Iris pigment epithelial cell (primary cell): ENCODE data around the gene NOS2.
"Not testable (repeated sequence)": the region's sequence is repeated elsewhere in the genome, so short reads cannot be mapped to it uniquely, and the experiment has no call there.

Experiments
- DNase-seq: peaks from one replicate; pipeline ENCODE4 v3.0.0-alpha.2; 2011; ENCODE audit warnings: low read depth

NOS2 gene

DNA sequence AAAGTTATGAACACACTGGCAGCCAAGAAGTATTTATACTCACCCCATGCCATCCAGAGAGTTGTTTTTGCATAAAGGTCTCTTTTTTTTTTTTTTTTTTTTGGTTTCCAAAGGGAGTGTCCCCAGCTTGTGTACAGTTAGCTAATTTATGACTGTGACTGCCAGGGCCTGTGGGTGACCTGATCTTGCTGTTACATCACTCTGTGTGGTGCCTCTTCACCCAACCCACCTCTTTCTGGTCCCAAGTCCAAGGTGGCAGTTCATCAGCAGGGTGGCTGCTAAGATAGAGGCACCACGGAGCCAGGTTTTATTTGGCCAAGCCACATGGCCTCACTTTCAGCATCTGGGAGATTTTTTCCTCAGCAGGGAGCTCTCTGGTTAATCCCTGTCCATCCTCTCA, at the start of gene NOS2:
TSS of gene NOS2 (minus strand) at position 8 of the 400 bp plus-strand sequence. CDS start 1,720 bp downstream, outside the sequence.
- DNase-seq, result no peak

DNA sequence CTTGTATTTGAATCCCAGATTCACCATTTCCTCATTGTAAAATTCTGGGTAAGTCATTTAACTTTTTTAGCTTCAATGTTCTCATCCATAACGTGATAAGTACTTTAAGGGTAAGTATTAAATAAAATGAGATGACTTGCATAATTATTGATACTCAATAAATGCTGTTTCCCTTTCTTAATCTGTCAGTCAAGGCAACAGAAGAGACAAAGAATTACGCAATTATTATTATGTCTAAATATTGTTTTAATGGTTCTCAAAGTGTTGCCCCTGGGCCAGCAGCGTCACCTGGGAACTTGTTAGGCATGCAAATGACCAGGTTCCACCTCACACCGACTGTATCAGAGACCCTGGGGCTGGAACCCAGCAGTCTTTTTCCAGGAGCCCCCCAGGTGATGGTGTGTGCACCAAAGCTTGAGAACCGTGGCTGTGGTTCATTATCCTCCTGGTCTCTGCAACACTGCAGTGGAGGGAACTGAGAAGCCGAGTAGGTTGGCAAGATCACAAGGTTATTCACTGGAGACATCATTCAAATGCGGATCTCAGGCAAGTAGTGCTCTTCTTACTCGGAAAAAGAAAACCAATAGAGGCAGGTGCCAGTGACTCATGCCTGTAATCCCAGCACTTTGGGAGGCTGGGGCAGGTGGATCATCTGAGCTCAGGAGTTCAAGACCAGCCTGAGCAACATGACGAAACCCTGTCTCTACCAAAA, 49.3 kb upstream of the NOS2 start:
- DNase-seq, result no peak

DNA sequence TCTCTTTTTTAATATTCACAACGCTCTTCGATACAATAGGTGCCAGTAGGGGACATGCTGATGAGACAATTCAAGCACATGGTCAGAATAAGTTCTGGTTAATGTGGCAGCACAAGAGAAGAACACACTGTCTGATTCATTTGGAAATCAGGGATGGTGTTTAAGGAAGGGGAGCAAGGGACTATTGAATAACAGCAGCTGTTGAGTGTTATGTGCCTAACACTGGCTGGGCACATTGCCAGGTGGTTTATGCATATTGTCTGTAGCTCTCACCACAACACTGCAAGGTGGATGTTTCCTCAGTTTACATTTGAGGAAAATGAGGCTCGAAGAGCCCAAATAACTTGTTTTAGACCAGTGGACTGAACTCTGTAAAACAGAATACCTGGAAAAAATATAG, 48.6 kb upstream of the NOS2 start:
- DNase-seq, result no peak

DNA sequence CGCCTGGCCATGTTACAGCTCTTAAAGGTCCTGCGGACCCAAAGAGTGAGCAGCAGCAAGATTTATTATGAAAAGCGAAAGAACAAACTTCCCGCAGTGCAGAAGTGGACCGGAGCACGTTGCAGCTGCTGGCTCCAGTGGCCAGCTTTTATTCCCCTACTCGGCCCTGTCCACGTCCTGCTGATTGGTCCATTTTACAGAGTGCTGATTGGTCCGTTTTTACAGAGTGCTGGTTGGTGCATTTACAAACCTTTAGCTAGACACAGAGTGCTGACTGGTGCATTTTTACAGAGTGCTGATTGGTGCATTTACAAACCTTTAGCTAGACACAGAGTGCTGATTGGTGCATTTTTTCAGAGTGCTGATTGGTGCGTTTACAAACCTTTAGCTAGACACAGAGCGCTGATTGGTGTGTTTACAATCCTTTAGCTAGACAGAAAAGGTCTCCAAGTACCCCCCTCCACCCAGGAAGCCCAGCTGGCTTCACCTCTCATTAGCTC, 46.5 kb upstream of the NOS2 start:
- not testable (repeated sequence) for DNase-seq

DNA sequence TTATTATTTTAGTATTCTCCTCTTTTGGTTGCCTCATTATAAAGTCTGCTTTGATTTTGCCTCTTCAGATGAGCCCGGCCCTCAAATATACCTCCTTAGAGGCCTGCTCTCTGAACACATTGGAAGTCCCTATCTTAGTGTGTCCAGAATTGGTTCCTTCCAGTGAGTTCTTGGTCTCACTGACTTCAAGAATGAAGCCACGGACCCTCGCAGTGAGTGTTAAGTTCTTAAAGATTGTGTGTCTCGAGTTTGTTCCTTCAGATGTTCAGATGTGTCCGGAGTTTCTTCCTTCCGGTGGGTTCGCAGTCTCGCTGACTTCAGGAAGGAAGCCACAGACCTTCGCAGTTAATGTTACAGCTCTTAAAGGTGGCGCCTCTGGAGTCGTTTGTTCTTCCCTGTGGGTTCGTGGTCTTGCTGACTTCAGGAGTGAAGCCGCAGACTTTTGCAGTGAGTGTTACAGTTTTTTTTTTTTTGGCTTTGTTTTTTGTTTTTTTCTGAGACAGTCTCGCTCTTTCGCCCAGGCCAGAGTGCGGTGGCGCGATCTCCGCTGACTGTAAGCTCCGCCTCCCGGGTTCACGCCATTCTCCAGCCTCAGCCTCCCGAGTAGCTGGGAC, 45.8 kb upstream of the NOS2 start:
- no peak for DNase-seq

DNA sequence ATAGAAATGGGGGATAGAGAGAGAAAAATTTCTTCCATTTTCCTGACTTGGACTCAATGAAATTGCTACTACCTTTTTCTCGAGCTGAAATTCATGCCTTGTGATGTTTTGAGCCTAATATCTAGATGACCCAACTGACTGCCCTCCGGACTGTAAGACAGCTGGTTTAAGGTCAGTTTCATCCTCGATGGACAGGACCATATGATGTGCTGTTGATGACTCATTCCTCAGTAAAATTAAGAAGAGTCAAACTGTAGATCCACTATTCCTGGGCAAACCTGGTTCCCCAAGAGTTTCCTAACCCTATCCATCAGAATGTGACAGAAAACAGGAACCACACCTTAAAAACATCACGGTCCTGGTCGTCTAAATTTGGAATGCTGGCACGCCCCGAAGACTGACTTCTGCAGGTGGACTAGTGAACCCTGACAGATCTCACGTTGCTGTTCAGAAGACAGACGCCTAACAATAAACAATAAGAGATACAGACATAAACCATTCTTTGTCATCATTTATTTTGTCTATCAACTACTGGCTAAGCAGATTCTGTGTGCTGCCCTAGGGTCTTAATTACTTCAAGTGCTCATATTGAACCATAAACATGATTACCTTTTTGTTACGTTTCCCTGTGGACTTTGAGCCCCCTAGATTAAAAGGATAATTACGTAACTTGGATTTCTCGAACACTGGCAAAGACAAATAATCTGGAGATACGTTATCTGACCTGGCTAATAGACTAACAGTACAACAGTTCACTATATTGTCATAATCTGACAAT, 45.1 kb upstream of the NOS2 start:
- DNase-seq, result no peak

DNA sequence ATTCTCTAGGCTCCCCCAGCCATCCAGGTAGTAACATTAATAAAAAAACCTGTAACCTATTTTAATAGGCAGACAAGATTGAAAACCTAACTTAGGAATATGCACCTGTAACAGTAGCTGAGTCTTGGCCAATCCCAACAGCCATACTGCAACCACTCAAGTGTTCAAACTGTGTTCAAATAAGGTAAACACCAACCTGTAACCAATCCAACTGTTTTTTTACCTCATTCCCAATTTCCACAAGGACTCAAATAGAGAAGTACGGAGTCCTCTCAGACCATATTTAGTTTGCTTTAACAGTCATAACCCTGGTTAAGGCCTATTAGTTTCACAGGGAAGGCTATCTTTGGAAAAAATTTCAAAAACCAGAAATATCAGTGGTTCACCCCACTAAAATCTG, 40.4 kb upstream of the NOS2 start:
- no peak for DNase-seq

DNA sequence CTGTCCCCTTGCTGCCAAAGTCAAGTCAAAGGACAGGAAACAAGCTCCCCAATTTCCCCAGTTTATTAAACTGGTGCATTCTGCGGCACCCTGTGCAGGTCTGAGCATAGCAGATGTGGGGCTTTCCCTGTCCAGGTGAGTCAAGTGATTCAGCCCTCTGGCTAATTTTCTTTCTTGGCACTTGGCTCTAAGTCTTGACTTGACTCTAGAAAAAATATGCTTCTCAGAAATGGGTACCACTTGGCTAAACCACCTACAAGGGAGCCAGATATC, 40.0 kb upstream of the NOS2 start:
- DNase-seq, result not testable (repeated sequence)

DNA sequence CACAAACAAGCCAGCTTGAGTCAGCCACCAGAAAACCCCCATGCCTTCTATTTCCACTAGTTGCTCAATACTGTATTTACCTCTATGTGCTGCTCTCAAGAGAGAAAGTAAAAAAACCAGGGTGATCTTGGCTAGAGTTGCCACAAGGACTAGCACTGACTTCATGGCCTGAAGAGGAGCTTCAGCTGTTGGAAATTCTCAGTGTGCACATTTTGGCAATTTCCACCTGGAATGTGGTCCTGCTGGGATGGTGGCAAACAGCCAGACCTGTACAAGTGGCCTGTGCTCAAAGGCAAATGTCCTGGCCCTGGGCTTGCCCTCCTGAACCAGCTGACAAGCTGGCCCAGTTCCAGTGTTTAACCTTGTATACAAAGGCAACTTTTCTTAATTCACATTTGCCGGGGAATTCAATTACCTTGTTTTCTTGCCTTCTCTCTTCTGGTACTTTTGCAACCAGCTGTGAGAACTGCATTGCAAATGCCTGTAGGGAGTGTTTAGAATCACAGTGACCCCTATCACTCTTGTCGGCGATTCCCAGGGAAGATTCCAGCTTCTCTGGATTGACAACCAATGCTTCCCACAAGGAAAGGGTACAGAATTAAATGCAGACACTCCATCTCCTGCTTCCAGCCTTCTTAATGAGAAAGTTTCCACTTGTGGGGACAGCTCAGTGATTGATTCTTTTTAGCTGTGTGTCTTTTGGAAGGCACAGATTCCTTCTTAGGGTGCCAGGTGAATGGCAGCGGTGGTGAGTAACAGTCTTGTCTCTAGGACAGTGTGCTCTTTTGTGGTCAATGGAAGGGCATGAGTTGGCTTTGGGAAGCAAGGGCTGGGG, 39.5 kb upstream of the NOS2 start:
- not testable (repeated sequence) for DNase-seq

DNA sequence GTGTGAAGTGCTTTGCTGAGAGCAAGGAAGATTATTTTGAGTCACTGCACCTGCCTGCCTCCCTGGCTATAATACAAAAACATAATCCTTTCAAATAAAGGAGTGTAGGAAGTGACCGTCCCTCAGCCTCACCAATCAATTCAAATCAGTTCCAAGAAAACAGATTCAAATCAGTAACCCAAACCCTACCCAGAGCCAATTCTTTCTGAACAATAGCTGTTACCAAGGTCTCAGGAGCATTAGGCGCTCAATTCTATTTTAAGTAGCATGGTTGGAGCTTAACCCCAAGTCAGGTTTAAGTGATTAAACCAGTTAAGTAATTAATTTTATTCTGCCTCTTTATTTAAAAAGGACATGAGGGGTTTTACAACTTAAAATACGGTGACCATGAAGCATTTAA, 38.3 kb upstream of the NOS2 start:
- not testable (repeated sequence) for DNase-seq

DNA sequence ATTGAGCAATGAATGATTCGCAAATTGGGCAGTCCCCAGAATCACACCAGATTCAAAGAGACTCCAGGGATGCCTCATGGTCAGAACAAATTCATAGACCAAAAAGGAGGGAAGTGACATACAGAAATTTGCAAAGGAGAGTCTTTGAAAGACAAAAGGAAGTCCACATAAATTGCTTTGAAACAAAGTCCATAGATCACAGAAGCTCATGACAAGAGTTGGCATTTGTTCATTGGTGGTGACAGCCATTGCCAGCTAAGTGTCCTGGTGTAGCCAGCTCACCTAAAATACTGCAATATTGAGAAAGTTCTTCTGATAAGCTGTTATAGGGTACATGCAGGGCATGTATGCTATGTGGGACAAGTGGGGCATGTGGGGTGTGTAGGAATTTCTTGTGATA, 37.4 kb upstream of the NOS2 start:
- not testable (repeated sequence) for DNase-seq

DNA sequence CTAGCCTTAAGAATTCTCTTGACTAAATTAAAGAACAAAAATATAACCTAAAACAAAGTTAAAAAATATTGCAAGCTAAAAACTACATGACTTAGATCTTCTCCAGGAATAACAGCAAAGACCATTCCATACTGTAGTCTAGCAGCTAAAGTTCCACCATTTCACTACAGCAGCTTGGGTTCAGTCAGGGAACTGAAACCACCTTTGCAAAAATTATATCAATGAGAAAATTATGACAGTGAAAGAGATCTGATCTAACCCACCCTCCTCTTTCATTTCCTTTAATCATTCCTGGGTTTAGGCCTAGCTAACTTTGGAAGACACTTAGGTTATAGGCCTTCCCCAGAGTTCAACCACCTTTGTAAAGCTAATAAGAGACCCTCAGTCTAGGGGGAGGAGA, 36.3 kb upstream of the NOS2 start:
- DNase-seq, result no peak

DNA sequence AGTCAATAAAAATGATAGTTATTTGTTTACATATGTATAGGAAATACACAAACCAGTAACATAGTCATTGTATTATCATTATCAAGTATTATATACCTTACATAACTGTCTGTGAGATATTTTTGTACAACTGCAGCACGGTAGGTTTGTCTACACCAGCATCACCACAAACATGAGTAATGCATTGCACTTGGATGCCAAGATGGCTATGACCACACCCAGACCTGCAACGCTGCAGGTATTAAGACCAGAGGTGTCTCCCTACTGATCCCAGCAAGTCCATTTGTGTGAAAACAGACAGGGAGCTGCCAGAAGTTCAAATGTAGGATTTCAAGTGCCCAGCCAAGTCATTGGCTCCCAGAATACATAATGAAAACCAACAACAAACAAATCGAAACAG, 34.2 kb upstream of the NOS2 start:
- no peak for DNase-seq

DNA sequence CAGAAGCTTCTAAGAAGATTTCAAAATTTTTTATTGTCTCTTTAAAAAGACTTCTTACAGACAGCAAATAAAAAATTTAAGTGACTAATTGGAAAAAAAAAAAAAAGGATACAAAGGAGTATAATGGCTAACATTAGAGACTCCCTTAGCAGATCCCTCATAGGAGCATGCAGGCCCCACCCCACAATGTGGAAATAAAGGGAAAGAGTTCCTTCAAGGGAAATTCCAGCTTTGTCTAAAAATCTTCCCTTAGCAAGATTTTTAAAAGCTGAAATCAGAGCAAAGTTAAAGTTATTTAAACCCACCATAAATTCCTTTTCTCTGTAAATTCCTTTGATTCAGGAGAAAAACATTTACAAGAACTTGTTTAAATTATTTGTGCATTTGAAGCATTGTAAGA, 32.5 kb upstream of the NOS2 start:
- no peak for DNase-seq

DNA sequence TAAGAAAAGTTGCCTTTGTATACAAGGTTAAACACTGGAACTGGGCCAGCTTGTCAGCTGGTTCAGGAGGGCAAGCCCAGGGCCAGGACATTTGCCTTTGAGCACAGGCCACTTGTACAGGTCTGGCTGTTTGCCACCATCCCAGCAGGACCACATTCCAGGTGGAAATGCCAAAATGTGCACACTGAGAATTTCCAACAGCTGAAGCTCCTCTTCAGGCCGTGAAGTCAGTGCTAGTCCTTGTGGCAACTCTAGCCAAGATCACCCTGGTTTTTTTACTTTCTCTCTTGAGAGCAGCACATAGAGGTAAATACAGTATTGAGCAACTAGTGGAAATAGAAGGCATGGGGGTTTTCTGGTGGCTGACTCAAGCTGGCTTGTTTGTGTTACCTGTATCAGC, 29.6 kb upstream of the NOS2 start:
- not testable (repeated sequence) for DNase-seq

DNA sequence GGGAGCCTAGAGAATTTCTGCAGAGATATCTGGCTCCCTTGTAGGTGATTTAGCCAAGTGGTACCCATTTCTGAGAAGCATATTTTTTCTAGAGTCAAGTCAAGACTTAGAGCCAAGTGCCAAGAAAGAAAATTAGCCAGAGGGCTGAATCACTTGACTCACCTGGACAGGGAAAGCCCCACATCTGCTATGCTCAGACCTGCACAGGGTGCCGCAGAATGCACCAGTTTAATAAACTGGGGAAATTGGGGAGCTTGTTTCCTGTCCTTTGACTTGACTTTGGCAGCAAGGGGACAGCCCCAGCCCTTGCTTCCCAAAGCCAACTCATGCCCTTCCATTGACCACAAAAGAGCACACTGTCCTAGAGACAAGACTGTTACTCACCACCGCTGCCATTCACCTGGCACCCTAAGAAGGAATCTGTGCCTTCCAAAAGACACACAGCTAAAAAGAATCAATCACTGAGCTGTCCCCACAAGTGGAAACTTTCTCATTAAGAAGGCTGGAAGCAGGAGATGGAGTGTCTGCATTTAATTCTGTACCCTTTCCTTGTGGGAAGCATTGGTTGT, 28.9 kb upstream of the NOS2 start:
- not testable (repeated sequence) for DNase-seq

DNA sequence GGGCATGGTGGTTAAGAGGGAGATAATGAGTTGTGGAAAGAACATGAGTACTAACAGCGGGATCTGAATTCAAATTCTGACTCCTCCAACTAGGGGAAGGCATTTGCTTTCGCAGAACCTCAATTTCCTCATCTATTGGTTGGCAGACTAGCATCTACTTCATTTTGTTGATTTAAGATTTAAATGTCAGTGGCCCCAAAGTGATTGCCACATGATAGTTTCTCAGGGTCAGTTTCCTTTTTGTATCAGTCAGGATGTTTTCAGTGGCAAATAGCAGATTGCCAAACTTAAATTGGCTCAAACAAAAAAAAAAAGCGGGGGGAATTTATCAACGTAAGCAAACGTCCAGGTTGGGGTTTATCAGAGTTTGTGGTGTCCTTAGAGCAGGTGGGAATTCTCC, 25.1 kb upstream of the NOS2 start:
- DNase-seq, result no peak

DNA sequence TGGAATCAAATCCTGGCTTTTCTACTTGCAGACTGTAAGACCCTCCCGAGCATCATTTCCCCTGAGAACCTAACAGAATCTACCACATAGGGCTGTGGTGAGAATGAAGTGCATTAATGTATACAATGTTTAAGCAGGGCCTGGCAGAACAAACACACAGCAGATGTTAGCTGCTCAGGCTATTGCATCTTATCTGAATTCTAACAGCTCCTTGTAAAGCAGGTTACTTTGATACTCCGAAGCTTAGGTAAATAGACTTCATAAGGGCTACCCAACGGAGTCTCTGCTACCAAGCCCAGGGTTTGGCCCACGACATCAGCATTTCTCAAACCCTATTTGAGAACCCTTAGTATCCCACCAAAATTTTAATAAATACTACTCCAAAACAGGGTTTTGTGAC, 24.4 kb upstream of the NOS2 start:
- no peak for DNase-seq

DNA sequence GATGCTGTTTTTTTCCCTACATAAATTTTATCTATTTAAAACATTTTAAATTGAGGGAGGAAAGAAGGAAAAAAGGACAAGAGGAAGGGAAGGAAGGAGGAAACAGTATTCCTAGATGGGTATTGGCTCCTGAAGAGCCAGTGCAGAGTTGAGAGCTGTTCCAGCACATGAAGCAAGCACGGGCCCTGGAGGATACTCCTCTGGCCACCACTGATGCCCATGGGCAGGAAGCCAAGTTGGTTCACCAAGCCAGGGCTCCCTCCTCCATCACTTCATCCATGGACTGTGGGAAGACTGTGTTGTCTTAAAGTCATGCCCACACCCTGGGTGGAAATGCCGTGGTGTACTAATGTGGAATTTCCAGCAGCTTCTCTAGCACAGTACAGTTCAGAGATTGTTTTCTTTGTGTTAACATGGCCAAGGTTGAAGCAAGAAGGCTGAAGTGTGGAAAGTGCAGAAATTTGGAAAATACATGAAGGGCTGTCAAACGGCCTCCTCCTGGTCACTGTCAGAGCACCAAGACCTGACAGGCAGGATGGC, 23.9 kb upstream of the NOS2 start:
- no peak for DNase-seq

DNA sequence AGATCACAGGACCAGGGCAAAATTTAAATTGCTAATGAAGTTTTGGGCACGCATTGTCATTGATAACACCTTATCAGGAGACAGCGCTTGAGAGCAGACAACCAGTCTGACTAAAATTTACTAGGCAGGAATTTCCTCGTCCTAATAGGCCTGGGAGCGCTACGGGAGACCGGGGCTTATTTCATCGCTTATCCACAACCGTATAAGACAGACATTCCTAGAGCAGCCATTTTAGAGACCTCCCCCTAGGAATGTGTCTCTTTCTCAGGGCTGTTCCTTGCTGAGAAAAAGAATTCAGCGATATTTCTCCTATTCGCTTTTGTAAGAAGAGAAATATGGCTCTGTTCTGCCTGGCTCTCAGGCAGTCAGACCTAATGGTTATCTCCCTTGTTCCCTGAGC, 21.8 kb upstream of the NOS2 start:
- not testable (repeated sequence) for DNase-seq

DNA sequence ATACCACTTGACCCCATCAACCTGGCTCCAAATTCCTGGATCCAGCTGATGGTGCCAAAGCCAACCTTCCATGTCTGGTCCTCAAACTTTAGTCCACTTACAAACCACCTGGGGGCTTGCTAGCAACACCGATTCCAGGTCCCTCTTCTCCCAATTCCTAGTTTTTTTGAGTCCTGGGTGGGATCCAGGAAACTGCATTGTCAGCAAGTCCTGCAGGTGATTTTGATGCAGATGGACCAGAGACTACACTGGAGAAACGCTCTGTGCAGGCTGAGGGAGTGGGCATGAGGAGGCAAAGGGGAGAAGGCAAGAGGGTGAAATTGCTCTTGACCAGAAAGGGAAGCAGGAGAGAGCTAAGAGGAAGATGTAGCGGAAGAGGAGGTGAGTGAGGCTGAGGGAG, 21.0 kb upstream of the NOS2 start:
- DNase-seq, result no peak

DNA sequence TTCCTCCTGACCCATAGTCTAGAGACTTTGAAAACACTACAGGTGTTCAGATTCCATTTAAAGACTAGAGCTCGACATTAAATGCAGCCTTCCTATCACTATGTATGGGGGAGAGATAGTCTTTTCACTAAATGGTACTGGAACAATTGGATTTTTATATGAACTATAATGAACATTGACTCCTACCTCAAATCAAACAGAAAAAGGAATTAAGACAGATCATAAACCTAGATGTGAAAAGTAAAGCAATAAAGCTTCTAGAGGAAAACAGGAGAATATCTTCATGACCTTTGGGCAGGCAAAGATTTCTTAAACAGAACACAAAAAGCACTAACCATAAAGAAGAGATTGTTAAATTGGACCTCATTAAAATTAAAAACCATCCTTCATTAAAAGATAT, 18.8 kb upstream of the NOS2 start:
- DNase-seq, result no peak
